Right ventricle myocardium inferior (tissue), 1 donor: ENCODE data around the gene ZNF831. TPM values are rescaled to one million over a fixed set of nuclear protein-coding genes. Genes with fewer than 3 reads are reported as not detected.

Experiments used
- ATAC-seq: fragments of 200-7000 bp; cut with Tn5 transposase; one replicate; pipeline ENCODE4 v1.9.1; 2020; ENCODE audit warnings: mild to moderate bottlenecking, moderate library complexity
- DNase-seq: peaks from one replicate; pipeline ENCODE4 v3.0.0; 2021; ENCODE audit errors: missing footprints
- intact Hi-C: fragments of 100-400 bp; cut with DNase I; formaldehyde crosslinking; loops from one replicate; pipeline ENCODE4 v1.11.0; 2022
- total RNA-seq: library from RNA; stranded (reverse); fragmentation: NEBNext Ultra II Directional; extraction: Animal tissue kit (Norgen Biotek cat#: 25700); gene quantifications from one replicate; pipeline ENCODE4 v1.2.1, GENCODE V29; 2021
- donor health status: DM: no; HTN: yes; CAD: no; lungs with severe emphysema.

Gene ZNF831
- total RNA-seq, 1 donor from 2014 or later, result 0.11 TPM

- DNase-seq (no peak), ATAC-seq (no peak)
- intact Hi-C loops, result no loop called here
Observed at GRCh38 chr20:59194023-59194935, 30.7 kb downstream of the ZNF831 start.

- no peak for DNase-seq
- no peak for ATAC-seq
- intact Hi-C loops, result no loop called here
Observed at GRCh38 chr20:59195316-59195993, 31.8 kb downstream of the ZNF831 start.

- intact Hi-C loops, result no loop called here
- no peak for ATAC-seq
- no peak for DNase-seq
Observed at GRCh38 chr20:59204165-59204894, 40.7 kb downstream of the ZNF831 start.

- ATAC-seq, result no peak
- no peak for DNase-seq
- intact Hi-C loops, result loop anchor here (5.0 kb wide), 1 partner anchor 58 kb away; no protein-coding TSS in a partner anchor
Observed at GRCh38 chr20:59205044-59205443, 41.4 kb downstream of the ZNF831 start.

- DNase-seq (no peak), ATAC-seq (no peak)
- intact Hi-C loops, result loop anchor here (1.0 to 5.0 kb wide), 3 partner anchors 60 to 337 kb away; no protein-coding TSS in a partner anchor
Observed at GRCh38 chr20:59207235-59207634, 43.6 kb downstream of the ZNF831 start.

GRCh38 chr20:59207742-59208357, 44.2 kb downstream of the ZNF831 start:
- intact Hi-C loops, result loop anchor here (1.0 to 5.0 kb wide), 3 partner anchors 61 to 338 kb away; no protein-coding TSS in a partner anchor
- ATAC-seq (peak; percentile 70), DNase-seq (peak; percentile 75)

GRCh38 chr20:59210186-59210585, 46.6 kb downstream of the ZNF831 start:
- ATAC-seq (no peak), DNase-seq (no peak)
- intact Hi-C loops, result no loop called here

- intact Hi-C loops, result no loop called here
- DNase-seq (no peak), ATAC-seq (no peak)
Observed at GRCh38 chr20:59211208-59211765, 47.7 kb downstream of the ZNF831 start.

- DNase-seq (no peak), ATAC-seq (no peak)
- intact Hi-C loops, result no loop called here
Observed at GRCh38 chr20:59214073-59214472, 50.5 kb downstream of the ZNF831 start.

GRCh38 chr20:59214606-59215547, 51.3 kb downstream of the ZNF831 start:
- intact Hi-C loops, result no loop called here
- ATAC-seq, result no peak

GRCh38 chr20:59217173-59217572, 53.6 kb downstream of the ZNF831 start:
- intact Hi-C loops, result no loop called here
- ATAC-seq (peak; percentile 63), DNase-seq (no peak)

More at GRCh38 chr20:59214606-59215547, 51.3 kb downstream of the ZNF831 start:
- DNase-seq, result no peak

GRCh38 chr20:59217794-59218280, 54.2 kb downstream of the ZNF831 start:
- DNase-seq (no peak), ATAC-seq (no peak)
- intact Hi-C loops, result no loop called here

GRCh38 chr20:59219211-59219610, 55.6 kb downstream of the ZNF831 start:
- ATAC-seq, result no peak

GRCh38 chr20:59220161-59220560, 56.5 kb downstream of the ZNF831 start:
- no peak for ATAC-seq
- intact Hi-C loops, result loop anchor here (5.0 kb wide), 1 partner anchor 277 kb away; no protein-coding TSS in a partner anchor
- DNase-seq, result no peak

More at GRCh38 chr20:59219211-59219610, 55.6 kb downstream of the ZNF831 start:
- DNase-seq, result no peak
- intact Hi-C loops, result no loop called here

- intact Hi-C loops, result loop anchor here (5.0 kb wide), 1 partner anchor 276 kb away; no protein-coding TSS in a partner anchor
- peak; percentile 71 for ATAC-seq
- DNase-seq, result no peak
Observed at GRCh38 chr20:59221049-59221706, 57.6 kb downstream of the ZNF831 start.

- ATAC-seq (no peak), DNase-seq (no peak)
- intact Hi-C loops, result loop anchor here (1.0 to 5.0 kb wide), 2 partner anchors 133 to 276 kb away; no protein-coding TSS in a partner anchor
Observed at GRCh38 chr20:59221707-59222252, 58.2 kb downstream of the ZNF831 start.
